ENCODE data around the gene PRPF19. TPM values are rescaled to one million over a fixed set of nuclear protein-coding genes. Genes with fewer than 3 reads are reported as not detected.

PRPF19 gene
- total and polyA plus RNA-seq, 2 of the 4 experiments (the other 2 are of a cell fraction): 29.8 to 50.4 TPM

GRCh38 chr11:60876168-60876485 is 30.3 kb downstream of the PRPF19 start:
- in situ Hi-C loops (cut with MboI; ENCODE audit: low sequenced_read_pairs) (no loop called here), dilution Hi-C loops (cut with HindIII; ENCODE audit: low sequenced_read_pairs, unreplicated experiment) (no loop called here), intact Hi-C loops (cut with micrococcal nuclease) (no loop called here)
- Histone ChIP-seq H2AK9ac (replicated peaks; ENCODE audit: low read depth, low read length, poor library complexity) (no peak overlapping the region), H4K8ac (ENCODE audit: low read depth in 2 of 2, low read length in 2 of 2) (no peak overlapping the region), H2BK20ac (ENCODE audit: low read depth, low read length) (no peak overlapping the region), H3K9ac (ENCODE audit: low read depth, low read length) (no peak overlapping the region), H4K5ac (ENCODE audit: low read depth, low read length) (no peak overlapping the region), H3K27me3 (ENCODE audit: control insufficient read depth, insufficient read depth, low read length) (no peaks in the 10 kb centered on the region), H2AFZ (replicated peaks; ENCODE audit: low read length, poor library complexity) (no peak overlapping the region), H2BK120ac (ENCODE audit: low read depth, low read length) (no peak overlapping the region), H3K14ac (replicated peaks; ENCODE audit: low read depth, low read length) (no peak overlapping the region), H3K4me1 (ENCODE audit: control insufficient read depth, insufficient read depth, low read length) (peaks cover 22% of the 10 kb centered on the region), H4K20me1 (ENCODE audit: insufficient read depth, low read length) (no peaks in the 10 kb centered on the region), H3K9me1 (ENCODE audit: insufficient read depth, low read length) (peaks cover 20% of the 10 kb centered on the region), H3K18ac (ENCODE audit: low read depth, low read length) (no peak overlapping the region), H3K4ac (ENCODE audit: low read depth, low read length) (no peak overlapping the region), H4K91ac (ENCODE audit: insufficient read depth, low read depth, low read length) (no peak overlapping the region), H3K36me3 (ENCODE audit: control insufficient read depth, insufficient read depth, low read length) (0 out of 2 replicates have a peak, but pooled peaks cover 1% of the 10 kb centered on the region), H3K79me1 (ENCODE audit: low read depth in 1 of 2, low read length in 2 of 2) (0 out of 4 replicates have a peak, but pooled peaks cover 0 to 3% of the 10 kb centered on the region in 2 experiments), H3K23ac (ENCODE audit: low read depth, low read length) (no peak overlapping the region), H3K27ac (ENCODE audit: insufficient read depth, low read length) (no peak overlapping the region), H3K9me3 (ENCODE audit: control insufficient read depth, insufficient read depth, low read length) (no peaks in the 10 kb centered on the region), H3K56ac (ENCODE audit: extremely low read depth, insufficient read depth, low read length) (no peak overlapping the region), H3K4me2 (ENCODE audit: low read depth, low read length) (no peak overlapping the region), H2BK15ac (ENCODE audit: low read depth, low read length) (no peak overlapping the region), H3K4me3 (ENCODE audit: insufficient read depth, low read depth, low read length) (no peak overlapping the region), H2BK5ac (ENCODE audit: low read depth, low read length, poor library complexity, severe bottlenecking) (no peak overlapping the region), H2AK5ac (ENCODE audit: low read depth, low read length) (no peak overlapping the region)
- TF ChIP-seq SMC3 (IDR thresholded peaks at IDR 0.05; ENCODE audit: low read depth, low read length) (no peak), RAD21 (IDR thresholded peaks at IDR 0.05; ENCODE audit: low read length) (no peak), MAZ (IDR thresholded peaks at IDR 0.05; ENCODE audit: borderline replicate concordance, low read depth, low read length) (no peak), POLR2A (IDR thresholded peaks at IDR 0.05; ENCODE audit: low read depth, low read length) (no peak), RFX5 (IDR thresholded peaks at IDR 0.05; ENCODE audit: low read depth, low read length) (no peak), CHD1 (IDR thresholded peaks at IDR 0.05; ENCODE audit: low read depth, low read length) (no peak), CTCF (conservative IDR thresholded peaks at IDR 0.05; ENCODE audit: low read depth, low read length) (no peak)
- ChIA-PET POLR2A (ENCODE audit: unreplicated experiment) (no interaction called here), CTCF (interaction anchor here (1.2 to 2.0 kb wide), 2 partner anchors 12 to 23 kb away, joined by 4 to 6 read pairs; no protein-coding TSS in a partner anchor)
- WGBS, 2 experiments (ENCODE audit: extremely low coverage in 2 of 2, insufficient read length in 1 of 2): 100% methylated on average over 1 of the region's 2 CpGs; no CpG with 5 or more reads in 1 of the 2 experiments
- ATAC-seq (ENCODE audit: low read depth) (no peak), DNase-seq (no peak)
- BruUV-seq (replicated peaks): no TSS peak
